Activated T-helper 9 cell treated with anti-CD3 and anti-CD28 coated beads, Interleukin-2, amount 50 U/mL, for 16 hours (primary cell): Measurements from ENCODE around the gene TBC1D5.
"Not testable (repeated sequence)": the region's sequence is repeated elsewhere in the genome, so short reads cannot be mapped to it uniquely, and the experiment has no call there.

ENCODE experiments used
- DNase-seq: peaks from one replicate; pipeline ENCODE4 v3.0.0-alpha.2; 2020; ENCODE audit warnings: low read depth

The TBC1D5 gene, protein sequence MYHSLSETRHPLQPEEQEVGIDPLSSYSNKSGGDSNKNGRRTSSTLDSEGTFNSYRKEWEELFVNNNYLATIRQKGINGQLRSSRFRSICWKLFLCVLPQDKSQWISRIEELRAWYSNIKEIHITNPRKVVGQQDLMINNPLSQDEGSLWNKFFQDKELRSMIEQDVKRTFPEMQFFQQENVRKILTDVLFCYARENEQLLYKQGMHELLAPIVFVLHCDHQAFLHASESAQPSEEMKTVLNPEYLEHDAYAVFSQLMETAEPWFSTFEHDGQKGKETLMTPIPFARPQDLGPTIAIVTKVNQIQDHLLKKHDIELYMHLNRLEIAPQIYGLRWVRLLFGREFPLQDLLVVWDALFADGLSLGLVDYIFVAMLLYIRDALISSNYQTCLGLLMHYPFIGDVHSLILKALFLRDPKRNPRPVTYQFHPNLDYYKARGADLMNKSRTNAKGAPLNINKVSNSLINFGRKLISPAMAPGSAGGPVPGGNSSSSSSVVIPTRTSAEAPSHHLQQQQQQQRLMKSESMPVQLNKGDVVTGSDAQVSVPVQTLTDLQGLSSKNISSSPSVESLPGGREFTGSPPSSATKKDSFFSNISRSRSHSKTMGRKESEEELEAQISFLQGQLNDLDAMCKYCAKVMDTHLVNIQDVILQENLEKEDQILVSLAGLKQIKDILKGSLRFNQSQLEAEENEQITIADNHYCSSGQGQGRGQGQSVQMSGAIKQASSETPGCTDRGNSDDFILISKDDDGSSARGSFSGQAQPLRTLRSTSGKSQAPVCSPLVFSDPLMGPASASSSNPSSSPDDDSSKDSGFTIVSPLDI

DNA sequence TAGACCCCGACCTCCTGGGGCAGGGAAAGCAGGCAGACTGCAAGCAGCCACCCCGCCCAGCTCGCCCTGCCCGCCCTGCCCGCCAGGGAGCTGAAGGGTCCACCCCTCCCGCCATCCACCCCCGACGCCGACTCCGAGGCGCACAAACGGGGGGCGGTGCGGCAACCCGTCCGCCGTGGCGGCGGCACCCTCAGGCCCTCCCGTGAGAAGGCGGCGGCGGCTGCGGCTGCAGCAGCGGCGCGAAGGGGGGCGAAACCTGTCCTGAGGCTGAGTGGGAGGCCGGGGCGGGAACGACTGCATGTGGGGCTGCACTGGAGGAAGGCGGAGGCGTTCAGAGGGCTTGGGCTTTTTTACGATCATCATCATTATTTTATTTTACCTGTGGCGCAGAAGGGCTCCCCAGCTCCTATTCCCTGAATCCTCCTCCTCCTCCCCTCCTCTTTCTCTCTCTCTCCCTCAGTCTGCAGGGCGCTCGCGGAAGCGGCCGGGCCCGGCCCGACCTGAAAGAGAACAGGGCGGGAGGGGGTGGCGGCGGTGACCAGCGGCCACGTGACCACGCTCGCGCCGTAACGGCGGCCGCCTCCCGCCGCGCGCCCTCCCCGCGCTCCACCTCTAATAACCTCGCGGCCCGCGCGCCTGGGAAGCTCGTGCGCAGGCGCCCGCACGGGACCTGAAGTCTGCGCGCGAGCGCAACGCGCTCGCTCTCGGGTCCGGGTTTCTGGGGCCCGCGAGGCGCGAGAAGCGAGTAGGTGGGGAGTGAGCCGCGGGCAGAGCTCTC lies at the start of gene TBC1D5:
Gene TBC1D5, minus strand, starts transcription at position 530 of the 778 bp plus-strand sequence. CDS start 234,061 bp downstream, outside the sequence.
- peak; percentile 87 for DNase-seq

DNA sequence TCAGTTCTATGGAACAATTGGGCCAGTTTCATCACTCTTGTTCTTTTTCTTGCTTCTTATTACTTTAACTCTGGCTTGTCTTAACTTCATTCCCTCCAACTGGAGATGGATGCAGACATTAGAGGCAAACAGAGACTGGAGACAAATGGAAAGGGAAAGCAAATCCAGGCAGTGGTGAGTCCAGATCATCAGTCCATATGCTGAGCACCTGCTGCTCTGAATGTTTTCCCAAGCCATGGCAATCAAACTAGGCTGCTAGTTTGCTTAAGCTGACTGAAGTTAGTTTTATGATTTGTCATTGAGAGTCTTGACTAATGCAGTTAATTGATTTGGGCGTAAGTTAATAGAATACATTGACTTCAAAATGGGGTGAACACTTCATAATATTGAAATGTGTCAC lies 41.0 kb upstream of the TBC1D5 start:
- DNase-seq = no peak

DNA sequence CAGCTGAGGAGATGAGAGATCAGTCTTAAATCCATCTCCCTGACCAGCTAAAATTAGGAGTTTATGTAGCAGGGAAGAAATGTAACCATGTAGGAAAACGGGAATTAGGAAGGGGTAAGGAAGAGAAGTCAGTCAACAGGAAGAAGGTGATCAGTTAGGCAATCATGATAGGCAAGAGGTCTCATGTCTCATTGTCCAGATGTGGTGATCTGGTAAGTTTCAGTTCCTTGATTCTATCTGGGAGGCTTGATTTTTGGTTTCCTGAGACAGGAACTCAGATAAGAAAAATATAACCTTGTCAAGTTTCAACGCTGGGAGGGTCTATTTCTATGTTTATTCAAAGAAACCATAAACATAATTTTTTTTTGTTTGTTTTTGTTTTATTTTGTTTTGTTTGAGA lies 40.3 kb upstream of the TBC1D5 start:
- DNase-seq = no peak

DNA sequence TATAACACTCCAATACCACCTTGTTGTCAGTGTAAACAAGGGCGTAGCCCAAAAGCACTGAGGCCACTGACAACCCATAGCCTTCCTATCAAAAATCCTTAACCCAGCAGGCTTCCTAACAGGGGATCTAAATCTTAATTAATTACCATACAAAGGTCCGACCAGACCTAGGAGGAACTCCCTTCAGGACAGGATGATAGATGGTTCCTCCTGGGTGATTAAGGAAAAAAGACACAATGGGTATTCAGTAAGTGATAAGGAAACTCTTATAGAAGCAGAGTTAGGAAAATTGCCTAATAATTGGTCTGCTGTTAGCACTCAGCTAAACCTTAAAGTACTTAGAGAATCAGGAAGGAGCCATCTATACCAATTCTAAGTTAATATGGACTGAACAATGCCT lies 37.9 kb upstream of the TBC1D5 start:
- not testable (repeated sequence) for DNase-seq

DNA sequence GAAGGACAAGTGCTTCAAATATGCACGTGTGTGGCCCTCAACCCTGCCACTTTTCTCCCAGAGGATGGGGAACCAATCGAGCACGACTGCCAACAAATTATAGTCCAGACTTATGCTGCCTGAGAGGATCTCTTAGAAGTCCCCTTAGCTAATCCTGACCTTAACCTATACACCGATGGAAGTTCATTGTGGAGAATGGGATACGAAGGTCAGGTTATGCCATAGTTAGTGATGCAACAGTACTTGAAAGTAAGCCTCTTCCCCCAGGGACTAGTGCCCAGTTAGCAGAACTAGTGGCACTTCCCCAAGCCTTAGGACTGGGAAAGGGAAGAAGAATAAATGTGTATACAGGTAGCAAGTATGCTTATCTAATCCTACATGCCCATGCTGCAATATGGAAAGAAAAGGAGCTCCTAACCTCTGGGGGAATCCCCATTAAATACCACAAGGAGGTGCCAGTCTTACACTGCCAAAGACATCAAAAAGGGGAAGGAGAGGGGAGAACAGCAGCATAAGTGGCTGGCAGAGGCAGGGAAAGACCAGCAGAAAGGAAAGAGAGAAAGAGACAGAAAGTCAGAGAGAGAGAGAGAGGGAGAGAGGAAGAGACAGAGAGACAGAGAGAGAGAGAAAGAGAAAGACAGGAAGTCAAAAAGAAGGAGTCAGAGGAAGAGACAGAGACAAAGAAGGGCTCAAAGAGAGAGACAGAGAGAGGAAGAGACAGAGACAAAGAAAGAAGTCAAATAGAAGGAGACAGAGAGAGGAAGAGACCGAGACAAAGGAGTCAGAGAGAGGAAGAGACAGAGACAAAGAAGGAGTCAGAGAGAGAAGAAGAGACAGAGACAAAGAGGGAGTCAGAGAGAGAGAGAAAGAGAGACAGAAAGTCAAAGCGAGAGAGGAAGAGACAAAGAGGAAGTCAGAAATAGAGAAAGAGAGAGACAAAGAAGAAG lies 37.1 kb upstream of the TBC1D5 start:
- DNase-seq = not testable (repeated sequence)

DNA sequence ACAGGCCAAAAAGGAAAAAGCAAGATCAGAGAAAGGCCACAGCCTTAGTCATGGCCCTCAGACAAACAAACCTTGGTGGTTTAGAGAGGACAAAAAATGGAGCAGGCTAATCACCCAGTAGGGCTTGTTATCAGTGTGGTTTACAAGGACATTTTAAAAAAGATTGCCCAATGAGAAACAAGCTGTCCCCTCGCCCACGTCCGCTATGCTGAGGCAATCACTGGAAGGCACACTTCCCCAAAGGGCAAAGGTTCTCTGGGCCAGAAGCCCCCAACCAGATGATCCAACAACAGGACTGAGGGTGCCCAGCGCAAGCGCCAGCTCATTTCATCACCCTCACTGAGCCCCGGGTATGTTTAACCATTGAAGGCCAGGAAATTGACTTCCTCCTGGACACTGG lies 34.9 kb upstream of the TBC1D5 start:
- not testable (repeated sequence) for DNase-seq

DNA sequence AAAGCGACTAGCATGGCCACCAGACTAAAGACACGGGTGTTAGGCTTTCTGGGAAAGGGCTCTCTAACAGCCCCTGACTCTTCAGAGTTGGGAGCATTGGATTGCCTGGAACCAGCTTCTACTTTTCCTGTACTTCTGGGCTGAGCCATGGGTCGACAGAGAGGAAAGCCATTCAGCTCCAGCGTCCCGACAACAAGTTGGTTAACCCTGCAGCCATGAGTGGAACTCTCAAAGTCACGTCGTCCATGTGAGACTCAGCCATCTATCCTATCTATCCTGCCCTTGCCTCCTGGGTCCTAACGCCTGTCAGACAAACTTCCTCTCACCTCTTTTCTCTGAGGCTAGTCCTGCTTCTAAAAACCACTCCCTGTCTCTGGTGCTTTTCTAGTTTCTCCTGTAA lies 32.6 kb upstream of the TBC1D5 start:
- no peak for DNase-seq

DNA sequence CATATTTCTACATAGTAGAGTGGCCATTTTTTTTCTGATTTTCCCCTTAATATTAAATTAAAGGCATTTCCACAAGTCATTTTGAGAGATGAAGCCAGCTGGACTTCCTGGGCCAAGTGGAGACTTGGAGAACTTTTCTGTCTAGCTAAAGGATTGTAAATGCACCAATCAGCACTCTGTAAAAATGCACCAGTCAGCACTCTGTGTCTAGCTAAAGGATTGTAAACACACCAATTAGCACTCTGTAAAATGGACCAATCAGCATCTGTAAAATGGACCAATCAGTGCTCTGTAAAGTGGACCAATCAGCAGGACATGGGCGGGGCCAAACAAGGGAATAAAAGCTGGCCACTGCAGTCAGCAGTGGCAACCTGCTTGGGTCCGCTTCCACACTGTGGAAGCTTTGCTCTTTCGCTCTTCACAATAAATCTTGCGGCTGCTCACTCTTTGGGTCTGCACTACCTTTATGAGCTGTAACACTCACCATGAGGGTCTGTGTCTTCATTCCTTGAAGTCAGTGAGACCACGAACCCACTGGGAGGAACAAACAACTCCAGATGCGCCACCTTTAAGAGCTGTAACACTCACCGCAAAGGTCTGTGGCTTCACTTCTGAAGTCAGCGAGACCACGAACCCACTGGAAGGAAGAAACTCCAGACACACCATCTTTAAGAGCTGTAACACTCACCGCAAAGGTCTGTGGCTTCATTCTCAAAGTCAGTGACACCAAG lies 31.9 kb upstream of the TBC1D5 start:
- peak; percentile 2 for DNase-seq

DNA sequence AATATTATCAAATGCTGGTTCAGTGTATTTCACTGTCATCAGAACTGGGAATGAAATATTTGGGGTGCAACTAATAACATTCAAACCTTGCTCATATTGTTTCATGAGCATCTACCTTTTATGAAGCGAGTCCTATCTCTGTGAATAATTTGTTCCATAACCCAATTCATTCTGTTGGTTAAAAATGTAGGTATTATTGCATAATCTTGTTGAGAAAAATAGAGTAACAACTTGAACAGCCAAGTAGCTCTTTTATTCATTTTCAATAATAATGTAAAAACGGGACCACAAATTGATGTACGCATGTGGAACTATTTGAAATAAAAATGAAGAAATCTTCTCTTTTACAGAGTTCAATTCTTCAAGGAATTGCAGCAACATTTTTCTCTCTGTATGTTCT lies 30.1 kb upstream of the TBC1D5 start:
- no peak for DNase-seq

DNA sequence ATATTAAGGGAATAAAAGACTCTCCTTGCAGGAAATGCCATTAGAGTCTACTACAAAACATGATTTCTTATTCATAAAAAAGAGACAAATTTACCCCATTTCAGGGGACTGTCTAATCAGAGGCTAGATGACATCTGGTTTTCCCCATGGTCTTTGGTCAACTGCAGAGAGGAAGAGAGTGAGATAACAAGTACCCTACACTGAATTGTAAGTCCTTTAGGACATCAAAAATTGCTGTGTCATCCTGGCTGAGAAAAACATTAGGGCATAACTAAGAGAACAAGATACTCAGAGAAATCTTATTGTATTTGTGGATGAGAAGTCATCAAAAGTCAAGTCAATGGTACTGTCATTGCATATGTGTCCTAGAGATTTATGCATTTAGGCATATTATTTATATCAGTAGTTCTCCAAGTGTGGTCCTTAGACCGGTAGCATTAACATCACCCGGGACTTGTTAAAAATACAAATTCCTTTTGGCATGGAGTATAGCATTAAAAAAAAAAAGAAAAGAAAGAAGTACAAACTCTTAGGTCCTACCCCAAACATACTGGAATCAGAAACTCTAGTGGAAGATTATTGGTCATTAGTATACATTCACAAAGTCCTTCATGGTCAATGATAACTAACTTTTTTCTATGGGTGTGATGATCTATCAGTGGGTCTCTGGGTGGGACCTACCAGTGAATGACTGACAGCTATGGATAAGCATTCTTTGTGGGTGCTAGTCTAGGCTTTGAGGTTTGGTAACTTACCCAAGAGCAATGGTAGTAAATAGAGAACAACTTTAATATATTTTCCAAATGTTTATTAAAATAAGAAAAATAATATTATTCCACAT lies 29.0 kb upstream of the TBC1D5 start:
- no peak for DNase-seq

DNA sequence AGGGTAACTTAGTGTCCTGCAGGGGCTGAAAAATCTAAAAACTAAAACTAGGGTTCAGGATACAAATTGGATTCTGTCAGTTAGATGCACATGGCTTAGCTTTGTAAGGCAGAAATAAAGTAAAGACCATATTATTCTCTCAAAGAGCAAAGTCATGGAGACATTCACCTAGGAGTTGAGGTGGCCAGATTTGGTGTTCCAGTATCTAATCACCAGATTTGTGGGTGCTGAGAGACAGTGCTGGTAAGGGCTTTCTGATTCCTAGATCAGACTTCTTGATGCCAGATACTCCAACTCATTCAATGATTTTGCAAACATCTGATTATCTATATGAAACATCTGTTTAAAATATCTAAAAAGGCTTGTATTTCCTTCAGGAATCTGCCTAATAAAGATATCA lies 28.3 kb upstream of the TBC1D5 start:
- no peak for DNase-seq

DNA sequence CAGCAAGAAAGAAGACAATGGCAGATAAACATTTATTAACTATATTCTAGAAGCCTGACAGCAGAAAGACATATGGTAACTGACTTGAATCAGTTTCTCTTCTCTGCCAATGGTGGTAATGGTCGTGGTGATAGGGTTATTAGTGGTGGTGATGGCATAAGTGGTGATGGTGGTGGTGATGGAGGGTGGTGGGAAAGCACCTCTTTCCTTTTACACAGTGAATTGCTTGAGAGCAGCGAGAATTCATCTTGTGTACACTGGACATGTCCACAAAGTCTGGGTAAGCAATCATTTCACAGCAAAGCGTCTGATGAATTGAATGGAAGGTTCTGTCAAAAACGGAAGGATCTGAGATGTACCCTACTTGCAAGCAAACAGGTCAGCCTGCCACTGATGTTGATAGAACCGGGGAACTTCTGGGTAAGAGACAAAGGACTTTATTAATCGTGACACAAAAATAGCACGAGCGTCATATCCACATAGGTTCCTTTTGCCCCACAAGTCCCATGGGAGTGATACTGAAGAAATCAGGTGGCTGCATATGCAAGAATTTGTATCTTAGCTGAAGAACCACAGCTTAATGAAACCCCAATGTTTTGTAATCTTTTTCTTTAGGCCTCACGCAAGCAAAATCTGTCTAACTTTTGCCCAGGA lies 23.5 kb upstream of the TBC1D5 start:
- no peak for DNase-seq

DNA sequence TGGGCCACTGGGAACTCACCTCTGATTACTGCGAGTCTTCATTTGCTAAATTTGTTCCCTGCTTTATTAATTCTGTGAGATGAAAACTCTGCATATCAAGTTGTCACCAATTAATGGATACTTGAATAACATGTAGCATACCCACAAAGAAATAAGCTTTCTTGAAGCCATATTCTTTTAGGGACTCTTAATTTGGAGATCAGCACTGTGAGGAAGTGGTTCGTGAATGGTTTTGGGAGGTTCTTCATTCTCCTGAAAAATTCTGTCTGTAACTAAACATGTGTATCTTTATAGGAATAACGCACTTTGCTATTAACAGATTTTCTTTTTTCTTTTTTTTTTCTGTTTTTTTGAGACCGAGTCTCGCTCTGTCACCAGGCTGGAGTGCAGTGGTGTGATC lies 19.1 kb upstream of the TBC1D5 start:
- no peak for DNase-seq

DNA sequence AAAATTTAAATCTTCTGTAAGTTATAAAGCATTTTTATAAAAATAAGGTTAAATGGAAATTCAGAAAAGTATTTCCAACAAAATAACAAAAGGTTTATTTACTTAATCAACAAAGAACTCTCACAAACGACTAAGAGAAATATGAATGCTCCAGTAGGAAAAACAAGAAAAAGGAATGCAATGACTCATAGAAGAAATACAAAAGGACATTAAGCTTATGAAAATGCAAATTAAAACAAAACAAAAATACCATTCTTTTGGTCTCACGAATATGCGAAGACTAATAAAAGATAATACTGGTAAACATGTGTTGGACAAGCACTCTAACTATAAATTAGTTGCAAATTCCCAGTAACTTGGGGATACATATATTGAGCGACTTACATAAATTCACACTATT lies 17.5 kb upstream of the TBC1D5 start:
- DNase-seq = no peak

DNA sequence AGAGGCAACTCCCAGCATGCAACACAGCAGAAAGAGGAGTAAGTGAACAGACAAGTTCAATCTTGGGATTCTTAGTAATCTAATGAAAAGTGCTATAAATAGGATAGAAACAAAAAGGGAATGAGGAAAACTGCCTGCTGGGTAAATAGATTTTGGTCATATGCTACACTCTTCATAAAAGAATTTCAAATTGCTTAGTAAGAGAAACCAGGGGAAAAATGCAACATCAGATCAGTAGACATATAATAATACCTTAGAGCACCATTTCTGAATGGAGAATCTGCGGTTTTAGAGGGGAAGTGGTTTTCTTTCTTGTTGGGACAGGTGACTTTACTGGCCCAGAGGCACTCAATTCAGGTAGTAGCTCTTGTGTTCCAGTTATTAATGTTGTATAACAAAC lies 13.4 kb upstream of the TBC1D5 start:
- DNase-seq = no peak

DNA sequence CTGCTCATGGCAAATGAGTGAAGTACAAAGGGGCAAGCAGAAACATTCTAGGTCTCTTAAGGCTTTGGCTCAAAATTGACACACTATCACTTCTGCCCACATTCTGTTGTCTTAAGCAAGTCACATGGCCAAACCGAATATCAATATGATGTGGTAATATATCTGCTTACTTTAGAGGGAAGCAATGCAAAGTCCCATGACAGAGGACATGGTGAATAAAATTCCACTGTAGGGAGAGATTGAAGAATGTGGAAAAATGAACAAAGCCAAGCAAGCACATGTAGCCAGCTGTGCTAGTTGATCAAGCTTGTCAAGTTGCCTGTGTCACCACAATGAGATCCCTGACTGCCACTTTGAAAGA lies 11.2 kb upstream of the TBC1D5 start:
- no peak for DNase-seq

DNA sequence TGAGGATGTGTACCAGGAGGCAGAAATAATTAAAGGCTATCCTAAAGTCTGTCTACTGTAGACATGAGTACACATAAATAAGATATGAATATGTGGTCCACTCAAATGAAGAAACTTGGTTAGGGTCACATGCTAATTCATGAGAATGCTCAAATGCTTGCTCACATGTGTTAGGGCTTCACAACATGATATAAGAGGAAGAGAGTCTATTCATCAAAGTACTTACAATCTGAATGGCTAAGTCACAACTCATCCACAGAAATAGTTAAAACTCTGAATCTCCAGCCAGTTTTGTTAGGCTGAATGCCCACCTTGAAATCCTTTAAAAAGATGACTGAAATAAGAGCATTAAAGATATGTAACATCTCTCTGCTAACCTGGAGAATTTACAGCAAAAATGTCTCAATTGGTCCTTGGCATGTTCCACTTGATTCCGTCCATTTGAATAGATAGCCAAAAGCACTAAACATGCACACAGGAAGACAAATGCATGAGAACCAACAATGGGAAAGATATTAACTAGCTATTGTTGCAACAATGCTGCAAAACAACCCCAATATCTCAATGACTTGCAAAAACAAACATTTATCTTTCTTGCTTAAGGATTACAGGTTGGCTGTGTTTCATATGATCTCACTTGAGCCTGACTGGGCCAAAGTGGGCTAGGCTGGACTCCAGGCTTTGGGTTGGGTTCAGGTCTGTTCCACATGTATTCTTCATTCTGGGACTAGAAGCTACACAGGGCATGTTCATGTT lies 10.6 kb upstream of the TBC1D5 start:
- no peak for DNase-seq

DNA sequence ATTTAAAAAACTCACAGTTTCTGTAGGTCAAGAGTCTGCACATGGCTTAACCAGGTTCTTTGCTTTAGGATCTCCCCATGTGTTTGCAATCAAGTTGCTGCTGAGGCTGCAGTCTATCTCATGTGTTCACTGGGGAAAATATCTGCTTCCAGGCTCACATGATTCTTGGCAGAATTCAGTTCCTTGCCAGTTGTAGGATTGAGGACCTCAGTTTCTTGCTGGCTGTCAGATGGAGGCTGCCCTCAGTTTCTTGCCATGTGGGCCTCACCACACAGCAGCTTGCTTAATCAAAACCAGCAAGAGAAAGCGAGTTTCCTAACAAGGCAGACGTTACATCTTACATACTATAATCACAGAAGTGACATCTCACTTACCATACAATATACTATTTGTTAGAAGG lies 10.0 kb upstream of the TBC1D5 start:
- DNase-seq = no peak
